Measurements from ENCODE around the gene NDUFC2. TPM values are rescaled to one million over a fixed set of nuclear protein-coding genes. Genes with fewer than 3 reads are reported as not detected.
A peak's percentile ranks its signal among the peaks of the same experiment; 100 is the strongest.
"Not testable (repeated sequence)": the region's sequence is repeated elsewhere in the genome, so short reads cannot be mapped to it uniquely, and the experiment has no call there.

NDUFC2 gene
- total and polyA plus RNA-seq, 4 donors: 55.7 to 190 (median 171) TPM

DNA sequence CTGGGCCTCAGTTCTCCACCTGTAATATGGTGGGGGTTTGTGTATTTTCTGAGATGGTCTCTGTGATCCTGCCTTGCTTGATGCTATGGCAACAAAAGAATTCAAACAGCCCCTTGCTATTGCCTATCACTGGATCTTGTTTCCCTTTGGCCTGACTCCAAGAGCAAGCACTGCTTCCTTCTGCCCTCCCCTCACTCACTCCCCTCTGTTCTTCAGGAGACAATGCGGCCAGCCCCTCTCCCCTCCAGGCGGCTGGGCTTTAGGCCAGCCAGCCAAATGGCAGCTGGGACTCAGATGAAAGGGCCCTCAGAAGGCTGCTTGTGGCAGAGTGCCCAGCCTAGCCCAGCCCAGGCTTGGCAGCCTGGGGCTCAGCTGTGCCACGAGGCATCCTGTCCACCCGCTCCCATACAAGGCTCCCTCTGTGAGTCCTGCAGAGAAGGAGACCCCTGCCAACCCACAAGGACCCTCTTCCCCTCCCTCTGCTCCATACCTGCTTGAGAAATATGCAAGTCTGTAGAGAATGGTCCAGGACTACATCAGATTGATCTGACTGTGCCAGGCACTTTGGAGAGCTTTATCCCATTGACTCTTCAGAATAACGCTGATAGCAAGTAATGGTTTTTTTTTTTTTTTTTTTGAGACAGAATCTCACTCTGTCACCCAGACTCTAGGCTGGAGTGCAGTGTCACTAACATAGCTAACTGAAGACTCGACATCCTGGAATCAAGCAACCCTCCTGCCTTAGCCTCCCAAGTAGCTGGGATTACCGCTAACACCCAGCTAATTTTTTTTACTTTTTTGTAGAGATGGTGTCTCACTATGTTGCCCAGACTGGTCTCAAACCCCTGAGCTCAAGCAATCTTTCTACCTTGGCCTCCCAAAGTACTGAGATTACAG, 49.0 kb downstream of the NDUFC2 start:
- H3K27ac ChIP-seq (ENCODE audit: low read depth in 1 of 2, low read length in 1 of 2): peak overlapping the region in 1 of 2 donors; percentile 21
- DNase-seq: peak; percentile 98 to 99 (median 99)

DNA sequence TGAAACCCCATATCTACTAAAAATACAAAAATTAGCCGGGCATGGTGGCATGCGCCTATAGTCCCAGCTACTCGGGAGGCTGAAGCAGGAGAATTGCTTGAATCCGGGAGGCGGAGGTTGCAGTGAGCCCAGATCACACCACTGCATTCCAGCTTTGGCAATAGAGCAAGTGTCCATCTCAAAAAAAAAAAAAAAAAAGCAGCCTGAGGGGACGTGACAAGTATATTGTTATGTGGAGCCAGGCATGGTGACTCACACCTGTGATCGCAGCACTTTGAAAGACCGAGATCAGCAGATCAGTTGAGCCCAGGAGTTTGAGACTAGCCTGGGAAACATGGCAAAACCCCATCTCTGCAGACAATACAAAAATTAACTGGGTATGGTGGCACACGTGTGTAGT, 51.2 kb downstream of the NDUFC2 start:
- DNase-seq; H3K36me3 ChIP-seq (ENCODE audit: control insufficient read depth in 4 of 4, insufficient read depth in 4 of 4, low read length in 4 of 4); H3K27ac ChIP-seq (ENCODE audit: low read depth in 1 of 2, low read length in 1 of 2); H3K4me3 ChIP-seq; ATAC-seq (ENCODE audit: insufficient read depth, low FRiP score); H3K27me3 ChIP-seq (ENCODE audit: control insufficient read depth in 3 of 3, insufficient read depth in 3 of 3, low read length in 2 of 3); H3K9me3 ChIP-seq (ENCODE audit: control insufficient read depth in 4 of 4, insufficient read depth in 3 of 4, low read length in 3 of 4); H3K9ac ChIP-seq (ENCODE audit: insufficient read depth in 1 of 2, low read length in 2 of 2): not testable (repeated sequence)
- H3K4me1 ChIP-seq (ENCODE audit: control insufficient read depth in 5 of 5, insufficient read depth in 5 of 5, low read length in 5 of 5): peaks cover 5 to 24% (median 10%) of the 10 kb centered on the region in 5 donors
- 87 to 94% methylated on average over 9 of the region's 9 CpGs for WGBS, 2 donors

More for the DNA sequence above, 49.0 kb downstream of the NDUFC2 start:
- TF ChIP-seq, protein P1, sequence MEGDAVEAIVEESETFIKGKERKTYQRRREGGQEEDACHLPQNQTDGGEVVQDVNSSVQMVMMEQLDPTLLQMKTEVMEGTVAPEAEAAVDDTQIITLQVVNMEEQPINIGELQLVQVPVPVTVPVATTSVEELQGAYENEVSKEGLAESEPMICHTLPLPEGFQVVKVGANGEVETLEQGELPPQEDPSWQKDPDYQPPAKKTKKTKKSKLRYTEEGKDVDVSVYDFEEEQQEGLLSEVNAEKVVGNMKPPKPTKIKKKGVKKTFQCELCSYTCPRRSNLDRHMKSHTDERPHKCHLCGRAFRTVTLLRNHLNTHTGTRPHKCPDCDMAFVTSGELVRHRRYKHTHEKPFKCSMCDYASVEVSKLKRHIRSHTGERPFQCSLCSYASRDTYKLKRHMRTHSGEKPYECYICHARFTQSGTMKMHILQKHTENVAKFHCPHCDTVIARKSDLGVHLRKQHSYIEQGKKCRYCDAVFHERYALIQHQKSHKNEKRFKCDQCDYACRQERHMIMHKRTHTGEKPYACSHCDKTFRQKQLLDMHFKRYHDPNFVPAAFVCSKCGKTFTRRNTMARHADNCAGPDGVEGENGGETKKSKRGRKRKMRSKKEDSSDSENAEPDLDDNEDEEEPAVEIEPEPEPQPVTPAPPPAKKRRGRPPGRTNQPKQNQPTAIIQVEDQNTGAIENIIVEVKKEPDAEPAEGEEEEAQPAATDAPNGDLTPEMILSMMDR (IDR thresholded peaks at IDR 0.05; ENCODE audit: control extremely low read depth, extremely low read depth): no peak
- Histone ChIP-seq H3K27me3 (ENCODE audit: control insufficient read depth in 3 of 3, insufficient read depth in 3 of 3, low read length in 2 of 3) (no peaks in the 10 kb centered on the region), H3K4me1 (ENCODE audit: control insufficient read depth in 5 of 5, insufficient read depth in 5 of 5, low read length in 5 of 5) (peaks cover 5 to 21% (median 10%) of the 10 kb centered on the region in 5 donors), H3K36me3 (ENCODE audit: control insufficient read depth in 4 of 4, insufficient read depth in 4 of 4, low read length in 4 of 4) (no peaks in the 10 kb centered on the region), H3K4me3 (no peak overlapping the region), H3K9me3 (ENCODE audit: control insufficient read depth in 4 of 4, insufficient read depth in 3 of 4, low read length in 3 of 4) (no peaks in the 10 kb centered on the region), H3K9ac (ENCODE audit: insufficient read depth in 1 of 2, low read length in 2 of 2) (peak overlapping the region in 1 of 2 donors; percentile 90)
- ATAC-seq (ENCODE audit: insufficient read depth, low FRiP score): peak; percentile 34
- WGBS, 2 donors: 24 to 38% methylated on average over 7 of the region's 7 CpGs

DNA sequence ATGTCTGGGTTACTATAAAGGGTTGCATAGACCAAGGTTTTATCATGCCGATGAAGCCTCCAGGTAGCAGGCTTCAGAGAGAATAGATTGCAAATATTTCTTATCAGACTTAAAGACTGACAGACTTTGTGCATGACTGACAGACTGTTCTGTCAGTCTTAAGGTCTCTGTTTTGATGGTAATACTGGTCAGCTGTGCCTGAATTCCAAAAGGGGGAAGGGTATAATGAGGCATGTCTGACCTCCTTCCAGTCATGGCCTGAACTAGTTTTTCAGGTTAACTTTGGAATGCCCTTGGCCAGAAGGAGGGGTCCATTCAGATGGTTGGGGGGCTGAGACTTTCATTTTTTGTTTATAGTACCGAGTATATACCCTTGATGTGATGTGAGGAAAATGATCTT, 51.9 kb downstream of the NDUFC2 start:
- DNase-seq (no peak), ATAC-seq (ENCODE audit: insufficient read depth, low FRiP score) (no peak)
- H3K27me3 ChIP-seq (ENCODE audit: control insufficient read depth in 3 of 3, insufficient read depth in 3 of 3, low read length in 2 of 3): no peaks in the 10 kb centered on the region
- TF ChIP-seq, protein P1 (IDR thresholded peaks at IDR 0.05; ENCODE audit: control extremely low read depth, extremely low read depth): no peak
- WGBS, 2 donors: 85 to 95% methylated on average over 2 of the region's 2 CpGs
- no peaks in the 10 kb centered on the region for H3K36me3 ChIP-seq (ENCODE audit: control insufficient read depth in 4 of 4, insufficient read depth in 4 of 4, low read length in 4 of 4)
- no peak overlapping the region for H3K9ac ChIP-seq (ENCODE audit: insufficient read depth in 1 of 2, low read length in 2 of 2)
- peaks cover 5 to 30% (median 10%) of the 10 kb centered on the region in 5 donors for H3K4me1 ChIP-seq (ENCODE audit: control insufficient read depth in 5 of 5, insufficient read depth in 5 of 5, low read length in 5 of 5)
- H3K4me3 ChIP-seq: no peak overlapping the region
- H3K9me3 ChIP-seq (ENCODE audit: control insufficient read depth in 4 of 4, insufficient read depth in 3 of 4, low read length in 3 of 4): no peaks in the 10 kb centered on the region
- no peak overlapping the region for H3K27ac ChIP-seq (ENCODE audit: low read depth in 1 of 2, low read length in 1 of 2)

DNA sequence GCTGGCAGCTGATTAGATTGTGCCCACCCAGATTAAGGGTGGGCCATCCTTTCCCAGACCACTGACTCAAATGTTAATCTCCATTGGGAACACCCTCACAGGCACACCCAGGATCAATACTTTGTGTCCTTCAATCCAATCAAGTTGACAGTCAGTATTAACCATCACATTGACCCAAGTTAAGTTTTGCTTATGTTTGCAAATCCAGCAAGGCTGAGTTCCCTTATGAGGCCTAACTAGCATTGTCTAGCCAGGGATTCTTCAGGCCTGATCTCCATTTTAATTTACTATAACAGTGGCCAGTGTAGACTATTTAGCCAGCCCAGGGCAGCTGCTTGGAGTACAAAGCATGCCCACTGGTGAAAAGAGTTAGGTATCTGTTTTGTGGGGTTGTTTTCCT, 54.3 kb downstream of the NDUFC2 start:
- no peak overlapping the region for H3K4me3 ChIP-seq
- peaks cover 0 to 33% (median 5%) of the 10 kb centered on the region in 5 donors for H3K4me1 ChIP-seq (ENCODE audit: control insufficient read depth in 5 of 5, insufficient read depth in 5 of 5, low read length in 5 of 5)
- DNase-seq: no peak
- no peak overlapping the region for H3K27ac ChIP-seq (ENCODE audit: low read depth in 1 of 2, low read length in 1 of 2)
- H3K36me3 ChIP-seq (ENCODE audit: control insufficient read depth in 4 of 4, insufficient read depth in 4 of 4, low read length in 4 of 4): no peaks in the 10 kb centered on the region
- no peak overlapping the region for H3K9ac ChIP-seq (ENCODE audit: insufficient read depth in 1 of 2, low read length in 2 of 2)
- H3K9me3 ChIP-seq (ENCODE audit: control insufficient read depth in 4 of 4, insufficient read depth in 3 of 4, low read length in 3 of 4): no peaks in the 10 kb centered on the region
- no peaks in the 10 kb centered on the region for H3K27me3 ChIP-seq (ENCODE audit: control insufficient read depth in 3 of 3, insufficient read depth in 3 of 3, low read length in 2 of 3)
- ATAC-seq (ENCODE audit: insufficient read depth, low FRiP score): no peak
- TF ChIP-seq, protein P1 (IDR thresholded peaks at IDR 0.05; ENCODE audit: control extremely low read depth, extremely low read depth): no peak

Measured in lung (tissue), 12 donors.